Natural killer cell (primary cell): ENCODE data around the gene BOD1L1. TPM values are rescaled to one million over a fixed set of nuclear protein-coding genes. Genes with fewer than 3 reads are reported as not detected.
"Not testable (repeated sequence)": the region's sequence is repeated elsewhere in the genome, so short reads cannot be mapped to it uniquely, and the experiment has no call there.

Source experiments
- ATAC-seq, 3 donors: fragments of 150-1000 bp in 2 of 3; fragments of 200-7000 bp in 1 of 3; cut with Tn5 transposase; 1 replicate in 1 of 3; 2 replicates in 2 of 3; pipeline ENCODE4 v1.10.0; 2021; ENCODE audit warnings: mild to moderate bottlenecking in 2 of 3, moderate library complexity in 2 of 3
- DNase-seq, 2 donors: peaks; one replicate each; pipeline versions ENCODE4 v3.0.0 to v3.0.0-alpha.2; 2013 to 2021; ENCODE audit warnings: mixed read lengths in 1 of 2
- H3K27ac ChIP-seq: one replicate; pipeline ENCODE4 v1.5.1; 2013; ENCODE audit warnings: mild to moderate bottlenecking, low read length
- H3K27me3 ChIP-seq: one replicate; pipeline ENCODE4 v1.6.1; 2013; ENCODE audit warnings: low read length; ENCODE audit not compliant: control insufficient read depth, insufficient read depth
- H3K36me3 ChIP-seq: one replicate; pipeline ENCODE4 v1.6.1; 2013; ENCODE audit warnings: low read length; ENCODE audit not compliant: control insufficient read depth, insufficient read depth
- H3K4me1 ChIP-seq: one replicate; pipeline ENCODE4 v1.6.1; 2013; ENCODE audit warnings: low read length; ENCODE audit not compliant: control insufficient read depth, insufficient read depth
- H3K4me3 ChIP-seq: one replicate; pipeline ENCODE4 v1.5.1; 2013; ENCODE audit warnings: low read length
- H3K9me3 ChIP-seq: one replicate; pipeline ENCODE4 v1.6.1; 2013; ENCODE audit warnings: low read length; ENCODE audit not compliant: control insufficient read depth, insufficient read depth
- H3K27ac Mint-ChIP-seq, 2 donors: one replicate each; pipeline ENCODE4 v1.8.0; 2022; ENCODE audit warnings: mild to moderate bottlenecking in 2 of 2, mixed read lengths in 2 of 2, moderate library complexity in 1 of 2
- H3K27me3 Mint-ChIP-seq, 2 donors: one replicate each; pipeline ENCODE4 v1.8.0; 2022; ENCODE audit warnings: low read depth in 2 of 2, mixed read lengths in 2 of 2
- H3K36me3 Mint-ChIP-seq: one replicate; pipeline ENCODE4 v1.8.0; 2022; ENCODE audit warnings: mixed read lengths
- H3K4me1 Mint-ChIP-seq, 2 donors: one replicate each; pipeline ENCODE4 v1.8.0; 2022; ENCODE audit warnings: mixed read lengths in 2 of 2
- H3K4me3 Mint-ChIP-seq: one replicate; pipeline ENCODE4 v1.8.0; 2022; ENCODE audit warnings: mild to moderate bottlenecking, moderate library complexity, mixed read lengths
- H3K9me3 Mint-ChIP-seq, 2 donors: one replicate each; pipeline ENCODE4 v1.8.0; 2022; ENCODE audit warnings: mixed read lengths in 2 of 2
- WGBS: methylation state at CpG from one replicate; pipeline ENCODE4 v1.1.7; 2013; ENCODE audit warnings: missing lambda C conversion rate; ENCODE audit not compliant: insufficient coverage; 5-methylcytosine and 5-hydroxymethylcytosine counted together
- intact Hi-C: fragments of 100-400 bp; cut with micrococcal nuclease; formaldehyde crosslinking; loops from one replicate; pipeline ENCODE4 v1.14.2; 2022
- total RNA-seq, 4 donors: library from RNA; stranded (reverse); fragments of 120-200 nt in 1 of 4; gene quantifications; one replicate each; pipeline versions ENCODE4 v1.2.3 to v1.2.4, GENCODE V29; 2013 to 2022
- TF ChIP-seq, protein P1 (sequence below): fragments of 200-600 bp; IDR thresholded peaks from one replicate; pipeline ENCODE4 v1.8.0; 2022; ENCODE audit warnings: antibody characterized with exemption

Gene BOD1L1
- total RNA-seq, 3 donors from 2014 or later (not counting 1 experiment from before 2014, with no cell fraction given): 62.2 to 69.1 (median 67.7) TPM

DNA sequence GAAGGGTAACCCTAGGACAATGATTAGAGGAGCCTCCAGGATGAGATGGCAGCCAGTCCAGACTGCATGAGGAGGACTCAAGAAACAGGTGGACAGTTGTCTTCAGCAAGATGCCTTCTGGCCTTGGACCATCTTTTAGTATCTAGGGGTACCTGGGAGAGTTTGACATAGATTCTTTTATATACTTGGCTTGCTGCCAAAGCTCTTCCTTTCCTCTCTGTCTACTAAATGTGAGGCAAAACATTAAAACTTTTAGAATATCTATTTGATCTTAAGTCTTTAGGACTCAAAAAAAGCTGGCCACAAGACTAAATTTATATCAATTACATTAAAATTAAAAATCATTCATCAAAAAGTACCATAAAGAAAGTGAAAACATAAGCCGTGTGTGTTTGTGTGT lies 64.6 kb downstream of the BOD1L1 start:
- H3K36me3 Mint-ChIP-seq: peaks cover 10% of the 10 kb centered on the region
- Histone ChIP-seq H3K27me3 (no peaks in the 10 kb centered on the region), H3K4me1 (no peaks in the 10 kb centered on the region), H3K9me3 (no peaks in the 10 kb centered on the region), H3K27ac (no peak overlapping the region), H3K4me3 (no peak overlapping the region), H3K36me3 (peaks cover 7% of the 10 kb centered on the region)
- H3K27me3 Mint-ChIP-seq: peaks cover 0 to 17% of the 10 kb centered on the region in 2 donors
- H3K4me3 Mint-ChIP-seq: no peak overlapping the region
- no CpG with 5 or more reads among the region's 1 CpG for WGBS
- no peaks in the 10 kb centered on the region for H3K4me1 Mint-ChIP-seq
- no peak for DNase-seq
- H3K27ac Mint-ChIP-seq: no peak overlapping the region
- TF ChIP-seq, protein P1, sequence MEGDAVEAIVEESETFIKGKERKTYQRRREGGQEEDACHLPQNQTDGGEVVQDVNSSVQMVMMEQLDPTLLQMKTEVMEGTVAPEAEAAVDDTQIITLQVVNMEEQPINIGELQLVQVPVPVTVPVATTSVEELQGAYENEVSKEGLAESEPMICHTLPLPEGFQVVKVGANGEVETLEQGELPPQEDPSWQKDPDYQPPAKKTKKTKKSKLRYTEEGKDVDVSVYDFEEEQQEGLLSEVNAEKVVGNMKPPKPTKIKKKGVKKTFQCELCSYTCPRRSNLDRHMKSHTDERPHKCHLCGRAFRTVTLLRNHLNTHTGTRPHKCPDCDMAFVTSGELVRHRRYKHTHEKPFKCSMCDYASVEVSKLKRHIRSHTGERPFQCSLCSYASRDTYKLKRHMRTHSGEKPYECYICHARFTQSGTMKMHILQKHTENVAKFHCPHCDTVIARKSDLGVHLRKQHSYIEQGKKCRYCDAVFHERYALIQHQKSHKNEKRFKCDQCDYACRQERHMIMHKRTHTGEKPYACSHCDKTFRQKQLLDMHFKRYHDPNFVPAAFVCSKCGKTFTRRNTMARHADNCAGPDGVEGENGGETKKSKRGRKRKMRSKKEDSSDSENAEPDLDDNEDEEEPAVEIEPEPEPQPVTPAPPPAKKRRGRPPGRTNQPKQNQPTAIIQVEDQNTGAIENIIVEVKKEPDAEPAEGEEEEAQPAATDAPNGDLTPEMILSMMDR: no peak
- ATAC-seq: no peak
- intact Hi-C loops: no loop called here
- no peaks in the 10 kb centered on the region for H3K9me3 Mint-ChIP-seq

DNA sequence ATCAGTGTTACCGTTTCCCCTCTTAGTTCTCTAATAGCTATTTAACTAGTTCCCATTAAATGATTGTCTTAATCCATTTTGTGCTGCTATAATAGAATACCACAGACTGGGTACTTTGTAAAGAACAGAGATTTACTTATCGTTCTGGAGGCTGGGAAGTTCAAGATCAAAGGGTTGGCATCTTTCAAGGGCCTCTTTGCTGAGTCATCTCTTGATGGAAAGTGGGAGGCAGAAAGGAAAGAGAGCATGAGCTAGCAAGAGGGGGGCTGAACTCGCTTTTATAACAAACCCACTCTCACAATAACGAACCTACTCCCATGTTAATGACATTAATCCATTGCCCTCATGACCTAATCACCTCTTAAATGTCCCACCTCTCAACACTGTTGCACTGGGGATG lies 65.9 kb downstream of the BOD1L1 start:
- Mint-ChIP-seq H3K27me3 (peaks cover 6 to 22% of the 10 kb centered on the region in 2 donors), H3K36me3 (peaks cover 6% of the 10 kb centered on the region), H3K4me1 (no peaks in the 10 kb centered on the region), H3K4me3 (no peak overlapping the region), H3K27ac (no peak overlapping the region), H3K9me3 (no peaks in the 10 kb centered on the region)
- no peaks in the 10 kb centered on the region for H3K27me3 ChIP-seq
- H3K9me3 ChIP-seq: no peaks in the 10 kb centered on the region
- no peaks in the 10 kb centered on the region for H3K36me3 ChIP-seq
- H3K27ac ChIP-seq: no peak overlapping the region
- no peak for DNase-seq
- TF ChIP-seq, protein P1: no peak
- ATAC-seq: no peak
- 60% methylated on average over 2 of the region's 4 CpGs for WGBS
- no peaks in the 10 kb centered on the region for H3K4me1 ChIP-seq
- intact Hi-C loops: no loop called here
- H3K4me3 ChIP-seq: no peak overlapping the region

DNA sequence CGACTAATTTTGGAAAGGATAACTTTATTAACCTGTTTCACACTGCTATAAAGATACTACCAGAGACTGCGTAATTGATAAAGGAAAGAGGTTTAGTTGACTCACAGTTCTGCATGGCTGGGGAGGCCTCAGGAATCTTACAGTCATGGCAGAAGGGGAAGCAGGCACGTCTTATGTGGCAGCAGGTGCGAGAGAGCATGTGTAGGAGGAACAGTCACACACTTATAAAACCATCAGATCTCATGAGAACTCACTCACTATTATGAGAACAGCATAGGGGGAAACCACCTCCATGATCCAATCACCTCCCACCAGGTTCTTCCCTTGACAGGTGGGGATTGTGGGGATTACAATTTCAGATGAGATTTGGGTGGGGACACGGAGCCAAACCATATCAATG lies 67.4 kb downstream of the BOD1L1 start:
- 100% methylated on average over 2 of the region's 5 CpGs for WGBS
- H3K4me1 Mint-ChIP-seq, H3K9me3 ChIP-seq, H3K27me3 ChIP-seq, H3K27ac Mint-ChIP-seq, ATAC-seq, H3K36me3 Mint-ChIP-seq, H3K36me3 ChIP-seq, H3K27ac ChIP-seq, intact Hi-C loops, DNase-seq, H3K4me3 ChIP-seq, H3K9me3 Mint-ChIP-seq, H3K4me1 ChIP-seq, H3K4me3 Mint-ChIP-seq: not testable (repeated sequence)
- H3K27me3 Mint-ChIP-seq: peaks cover 8 to 25% of the 10 kb centered on the region in 2 donors

DNA sequence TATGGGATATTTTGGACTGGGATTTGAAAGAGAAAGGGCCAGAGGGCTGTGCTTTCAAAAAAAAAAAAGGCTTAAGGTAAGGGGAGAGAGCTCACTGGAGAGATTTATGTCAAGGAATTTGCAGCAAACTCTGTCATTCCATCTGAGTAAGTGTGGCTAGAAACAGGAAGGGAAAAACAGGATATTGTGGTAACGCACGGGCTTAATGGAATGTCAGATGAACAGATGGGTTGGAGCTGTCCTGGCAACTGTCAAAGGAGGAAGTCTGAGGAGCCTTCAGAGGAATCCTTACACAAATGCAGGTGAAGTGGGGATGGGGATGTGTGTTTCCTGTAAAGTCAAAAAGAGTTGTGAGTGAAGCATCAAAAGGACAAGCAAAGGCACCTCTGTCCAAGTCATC lies 68.1 kb downstream of the BOD1L1 start:
- no peaks in the 10 kb centered on the region for H3K9me3 Mint-ChIP-seq
- DNase-seq (no peak), ATAC-seq (no peak)
- TF ChIP-seq, protein P1: no peak
- Histone ChIP-seq H3K4me1 (no peaks in the 10 kb centered on the region), H3K36me3 (no peaks in the 10 kb centered on the region), H3K27me3 (no peaks in the 10 kb centered on the region), H3K9me3 (no peaks in the 10 kb centered on the region), H3K27ac (no peak overlapping the region), H3K4me3 (no peak overlapping the region)
- 11% methylated on average over 2 of the region's 2 CpGs for WGBS
- H3K4me3 Mint-ChIP-seq: no peak overlapping the region
- no peak overlapping the region for H3K27ac Mint-ChIP-seq
- peaks cover 8 to 25% of the 10 kb centered on the region in 2 donors for H3K27me3 Mint-ChIP-seq
- no peaks in the 10 kb centered on the region for H3K4me1 Mint-ChIP-seq
- intact Hi-C loops: no loop called here
- H3K36me3 Mint-ChIP-seq: no peaks in the 10 kb centered on the region
